T-helper 1 cell treated with Interleukin-12 subunit alpha and Interleukin-12 subunit beta and Interleukin-4 antibody, amounts not matched to agents 30 μg/mL and 1 μg/mL, for 36 hours (primary cell): ENCODE results near the gene CSAG3.
"Not testable (repeated sequence)": the region's sequence is repeated elsewhere in the genome, so short reads cannot be mapped to it uniquely, and the experiment has no call there.

Source experiments
- H3K27ac Mint-ChIP-seq: one replicate; pipeline ENCODE4 v1.8.0; 2021; ENCODE audit warnings: mild to moderate bottlenecking, mixed read lengths
- H3K27me3 Mint-ChIP-seq: one replicate; pipeline ENCODE4 v1.8.0; 2021; ENCODE audit warnings: low read depth, mixed read lengths
- H3K36me3 Mint-ChIP-seq: one replicate; pipeline ENCODE4 v1.8.0; 2021; ENCODE audit warnings: low read depth, mixed read lengths
- H3K4me1 Mint-ChIP-seq: one replicate; pipeline ENCODE4 v1.8.0; 2021; ENCODE audit warnings: low read depth, mixed read lengths
- H3K4me3 Mint-ChIP-seq: one replicate; pipeline ENCODE4 v1.8.0; 2021; ENCODE audit warnings: mild to moderate bottlenecking, moderate library complexity, mixed read lengths
- H3K9me3 Mint-ChIP-seq: one replicate; pipeline ENCODE4 v1.8.0; 2021; ENCODE audit warnings: mixed read lengths

CSAG3 gene

GRCh38 chrX:152758918-152759317 lies at the start of gene CSAG3:
TSS of gene CSAG3 (plus strand) at chrX:152759218.
- not testable (repeated sequence) for H3K27ac Mint-ChIP-seq, H3K36me3 Mint-ChIP-seq, H3K9me3 Mint-ChIP-seq, H3K27me3 Mint-ChIP-seq, H3K4me3 Mint-ChIP-seq, H3K4me1 Mint-ChIP-seq

- not testable (repeated sequence) for H3K36me3 Mint-ChIP-seq, H3K9me3 Mint-ChIP-seq, H3K27me3 Mint-ChIP-seq, H3K4me1 Mint-ChIP-seq, H3K4me3 Mint-ChIP-seq, H3K27ac Mint-ChIP-seq
Measured at GRCh38 chrX:152713195-152713594, 45.8 kb upstream of the CSAG3 start.

- not testable (repeated sequence) for H3K27ac Mint-ChIP-seq, H3K36me3 Mint-ChIP-seq, H3K4me3 Mint-ChIP-seq, H3K4me1 Mint-ChIP-seq, H3K9me3 Mint-ChIP-seq, H3K27me3 Mint-ChIP-seq
Measured at GRCh38 chrX:152713815-152714787, 44.9 kb upstream of the CSAG3 start, which contains the start of gene MAGEA2B. TSS of gene MAGEA2B (plus strand) at chrX:152714628. CDS start at chrX:152717107, 2,479 bp downstream.

- Mint-ChIP-seq H3K27me3 (peaks cover 5% of the 10 kb centered on the region), H3K4me3 (no peak overlapping the region), H3K4me1 (no peaks in the 10 kb centered on the region), H3K27ac (no peak overlapping the region), H3K36me3 (no peaks in the 10 kb centered on the region), H3K9me3 (no peaks in the 10 kb centered on the region)
Measured at GRCh38 chrX:152725409-152725808, 33.6 kb upstream of the CSAG3 start.

- Mint-ChIP-seq H3K4me3 (no peak within 1 kb of the TSS), H3K9me3 (no peaks in the 10 kb centered on the region), H3K27ac (no peak within 1 kb of the TSS), H3K4me1 (peaks cover 3% of the 10 kb centered on the region), H3K27me3 (no peaks in the 10 kb centered on the region), H3K36me3 (no peaks in the 10 kb centered on the region)
Measured at GRCh38 chrX:152733261-152733975, 25.6 kb upstream of the CSAG3 start, which contains the start of the genes CSAG1 and MAGEA12. TSS of gene CSAG1 (minus strand) at chrX:152733721. CDS start at chrX:152732460, 1,261 bp downstream. TSS of gene MAGEA12 (plus strand) at chrX:152733757. CDS start at chrX:152736162, 2,405 bp downstream.

- H3K9me3 Mint-ChIP-seq, H3K36me3 Mint-ChIP-seq, H3K4me3 Mint-ChIP-seq, H3K27me3 Mint-ChIP-seq, H3K27ac Mint-ChIP-seq, H3K4me1 Mint-ChIP-seq: not testable (repeated sequence)
Measured at GRCh38 chrX:152734143-152734858, 24.7 kb upstream of the CSAG3 start.

- Mint-ChIP-seq H3K4me1 (peaks cover 3% of the 10 kb centered on the region), H3K27ac (no peak overlapping the region), H3K4me3 (no peak overlapping the region), H3K36me3 (no peaks in the 10 kb centered on the region), H3K27me3 (no peaks in the 10 kb centered on the region), H3K9me3 (no peaks in the 10 kb centered on the region)
Measured at GRCh38 chrX:152735101-152735500, 23.9 kb upstream of the CSAG3 start.

GRCh38 chrX:152735860-152736511 lies 23.0 kb upstream of the CSAG3 start:
- no peak overlapping the region for H3K27ac Mint-ChIP-seq
- H3K4me1 Mint-ChIP-seq = peaks cover 3% of the 10 kb centered on the region
- no peak overlapping the region for H3K4me3 Mint-ChIP-seq
- no peaks in the 10 kb centered on the region for H3K9me3 Mint-ChIP-seq
- H3K36me3 Mint-ChIP-seq = no peaks in the 10 kb centered on the region
- H3K27me3 Mint-ChIP-seq = no peaks in the 10 kb centered on the region

GRCh38 chrX:152736528-152736927 lies 22.5 kb upstream of the CSAG3 start:
- not testable (repeated sequence) for H3K4me1 Mint-ChIP-seq, H3K36me3 Mint-ChIP-seq, H3K9me3 Mint-ChIP-seq, H3K27ac Mint-ChIP-seq, H3K27me3 Mint-ChIP-seq, H3K4me3 Mint-ChIP-seq

- Mint-ChIP-seq H3K27me3 (no peaks in the 10 kb centered on the region), H3K4me3 (no peak overlapping the region), H3K4me1 (no peaks in the 10 kb centered on the region), H3K36me3 (no peaks in the 10 kb centered on the region), H3K27ac (no peak overlapping the region), H3K9me3 (no peaks in the 10 kb centered on the region)
Measured at GRCh38 chrX:152738560-152738959, 20.5 kb upstream of the CSAG3 start.

- not testable (repeated sequence) for H3K27me3 Mint-ChIP-seq, H3K4me1 Mint-ChIP-seq, H3K27ac Mint-ChIP-seq, H3K36me3 Mint-ChIP-seq, H3K9me3 Mint-ChIP-seq, H3K4me3 Mint-ChIP-seq
Measured at GRCh38 chrX:152753686-152754650, 5.0 kb upstream of the CSAG3 start, which contains the start of gene MAGEA2. TSS of gene MAGEA2 (minus strand) at chrX:152753842. CDS start at chrX:152751363, 2,479 bp downstream.

GRCh38 chrX:152754871-152755270 lies 4.1 kb upstream of the CSAG3 start:
- not testable (repeated sequence) for H3K36me3 Mint-ChIP-seq, H3K4me1 Mint-ChIP-seq, H3K9me3 Mint-ChIP-seq

GRCh38 chrX:152759544-152759943 lies 526 bp downstream of the CSAG3 start:
- H3K27me3 Mint-ChIP-seq, H3K27ac Mint-ChIP-seq, H3K4me3 Mint-ChIP-seq, H3K4me1 Mint-ChIP-seq, H3K36me3 Mint-ChIP-seq, H3K9me3 Mint-ChIP-seq: not testable (repeated sequence)

More at GRCh38 chrX:152754871-152755270, 4.1 kb upstream of the CSAG3 start:
- not testable (repeated sequence) for H3K27ac Mint-ChIP-seq, H3K27me3 Mint-ChIP-seq, H3K4me3 Mint-ChIP-seq
